ENCODE data around the gene ARHGAP22. TPM values are rescaled to one million over a fixed set of nuclear protein-coding genes. Genes with fewer than 3 reads are reported as not detected.

Gene ARHGAP22
- total and polyA plus RNA-seq, 7 experiments from 2014 or later = 0.37 to 2.9 (median 1.1) TPM; not detected in 3

GRCh38 chr10:48414160-48414559 is 190.7 kb downstream of the ARHGAP22 start:
- DNase-seq (no peak), ATAC-seq (no peak)
- no peaks in the 10 kb centered on the region for H3K27me3 Mint-ChIP-seq
- H3K27ac ChIP-seq (ENCODE audit: low read depth, low read length) = no peak overlapping the region
- POLR2A ChIA-PET = interaction anchor here (1.0 kb wide), 1 partner anchor 9 kb away, joined by 3 read pairs; no protein-coding TSS in a partner anchor
- H3K4me1 Mint-ChIP-seq = peaks cover 0 to 9% (median 3%) of the 10 kb centered on the region in 7 donors
- CTCF ChIA-PET = no interaction called here
- peaks cover 0 to 46% (median 4%) of the 10 kb centered on the region in 3 experiments for H3K36me3 ChIP-seq (ENCODE audit: control insufficient read depth in 2 of 3, insufficient read depth in 3 of 3, low read length in 3 of 3)
- no peak overlapping the region for H3K4me3 ChIP-seq (ENCODE audit: low read length)
- H3K4me1 ChIP-seq (ENCODE audit: control insufficient read depth in 2 of 2, insufficient read depth in 2 of 2, low read length in 2 of 2) = no peaks in the 10 kb centered on the region
- H3K4me3 Mint-ChIP-seq = no peak overlapping the region
- peaks cover 4 to 39% (median 29%) of the 10 kb centered on the region in 5 donors for H3K36me3 Mint-ChIP-seq
- peaks cover 0 to 5% (median 0%) of the 10 kb centered on the region in 3 experiments for H3K9me3 ChIP-seq (ENCODE audit: control insufficient read depth in 2 of 3, low read length in 3 of 3)
- H3K9me3 Mint-ChIP-seq = peaks cover 0 to 24% (median 12%) of the 10 kb centered on the region in 11 donors
- H3K27ac Mint-ChIP-seq = no peak overlapping the region
- intact Hi-C loops (cut with micrococcal nuclease) = no loop called here
- no peaks in the 10 kb centered on the region for H3K27me3 ChIP-seq (ENCODE audit: control insufficient read depth in 2 of 2, insufficient read depth in 2 of 2, low read length in 2 of 2)

GRCh38 chr10:48412933-48413332 is 191.9 kb downstream of the ARHGAP22 start:
- H3K27ac ChIP-seq (ENCODE audit: low read depth, low read length) = no peak overlapping the region
- Mint-ChIP-seq H3K27ac (no peak overlapping the region), H3K27me3 (no peaks in the 10 kb centered on the region), H3K9me3 (peaks cover 0 to 24% (median 12%) of the 10 kb centered on the region in 11 donors), H3K4me1 (peaks cover 0 to 9% (median 2%) of the 10 kb centered on the region in 7 donors), H3K4me3 (no peak overlapping the region), H3K36me3 (peaks cover 4 to 38% (median 29%) of the 10 kb centered on the region in 5 donors)
- H3K9me3 ChIP-seq (ENCODE audit: control insufficient read depth in 2 of 3, low read length in 3 of 3) = peaks cover 0 to 5% (median 0%) of the 10 kb centered on the region in 3 experiments
- CTCF ChIA-PET = no interaction called here
- H3K4me3 ChIP-seq (ENCODE audit: low read length) = no peak overlapping the region
- DNase-seq = no peak
- H3K27me3 ChIP-seq (ENCODE audit: control insufficient read depth in 2 of 2, insufficient read depth in 2 of 2, low read length in 2 of 2) = no peaks in the 10 kb centered on the region
- ATAC-seq = no peak
- no peaks in the 10 kb centered on the region for H3K4me1 ChIP-seq (ENCODE audit: control insufficient read depth in 2 of 2, insufficient read depth in 2 of 2, low read length in 2 of 2)
- POLR2A ChIA-PET = no interaction called here
- intact Hi-C loops (cut with micrococcal nuclease) = no loop called here
- H3K36me3 ChIP-seq (ENCODE audit: control insufficient read depth in 2 of 3, insufficient read depth in 3 of 3, low read length in 3 of 3) = peaks cover 0 to 53% (median 4%) of the 10 kb centered on the region in 3 experiments

GRCh38 chr10:48412081-48412480 is 192.8 kb downstream of the ARHGAP22 start:
- DNase-seq (no peak), ATAC-seq (no peak)
- Histone ChIP-seq H3K9me3 (ENCODE audit: control insufficient read depth in 2 of 3, low read length in 3 of 3) (peaks cover 0 to 5% (median 0%) of the 10 kb centered on the region in 3 experiments), H3K27ac (ENCODE audit: low read depth, low read length) (no peak overlapping the region), H3K27me3 (ENCODE audit: control insufficient read depth in 2 of 2, insufficient read depth in 2 of 2, low read length in 2 of 2) (no peaks in the 10 kb centered on the region), H3K4me1 (ENCODE audit: control insufficient read depth in 2 of 2, insufficient read depth in 2 of 2, low read length in 2 of 2) (no peaks in the 10 kb centered on the region), H3K4me3 (ENCODE audit: low read length) (no peak overlapping the region), H3K36me3 (ENCODE audit: control insufficient read depth in 2 of 3, insufficient read depth in 3 of 3, low read length in 3 of 3) (peaks cover 0 to 53% (median 4%) of the 10 kb centered on the region in 3 experiments)
- H3K9me3 Mint-ChIP-seq = peaks cover 0 to 24% (median 12%) of the 10 kb centered on the region in 11 donors
- H3K4me1 Mint-ChIP-seq = peaks cover 0 to 9% (median 0%) of the 10 kb centered on the region in 7 donors
- peaks cover 4 to 38% (median 29%) of the 10 kb centered on the region in 5 donors for H3K36me3 Mint-ChIP-seq
- intact Hi-C loops (cut with micrococcal nuclease) = no loop called here
- H3K4me3 Mint-ChIP-seq = no peak overlapping the region
- POLR2A ChIA-PET = no interaction called here
- H3K27me3 Mint-ChIP-seq = no peaks in the 10 kb centered on the region
- CTCF ChIA-PET = no interaction called here
- no peak overlapping the region for H3K27ac Mint-ChIP-seq

GRCh38 chr10:48411510-48411909 is 193.4 kb downstream of the ARHGAP22 start:
- no peaks in the 10 kb centered on the region for H3K4me1 ChIP-seq (ENCODE audit: control insufficient read depth in 2 of 2, insufficient read depth in 2 of 2, low read length in 2 of 2)
- H3K9me3 ChIP-seq (ENCODE audit: control insufficient read depth in 2 of 3, low read length in 3 of 3) = peaks cover 0 to 5% (median 0%) of the 10 kb centered on the region in 3 experiments
- no peak for ATAC-seq
- Mint-ChIP-seq H3K4me3 (no peak overlapping the region), H3K4me1 (peaks cover 0 to 9% (median 0%) of the 10 kb centered on the region in 7 donors), H3K36me3 (peaks cover 4 to 38% (median 29%) of the 10 kb centered on the region in 5 donors), H3K9me3 (peaks cover 0 to 24% (median 12%) of the 10 kb centered on the region in 11 donors), H3K27me3 (no peaks in the 10 kb centered on the region), H3K27ac (no peak overlapping the region)
- no peak for DNase-seq
- no peak overlapping the region for H3K27ac ChIP-seq (ENCODE audit: low read depth, low read length)
- intact Hi-C loops (cut with micrococcal nuclease) = no loop called here
- ChIA-PET CTCF (interaction anchor here (0.6 kb wide), 1 partner anchor 19 kb away, joined by 3 read pairs; no protein-coding TSS in a partner anchor), POLR2A (no interaction called here)
- H3K4me3 ChIP-seq (ENCODE audit: low read length) = no peak overlapping the region
- no peaks in the 10 kb centered on the region for H3K27me3 ChIP-seq (ENCODE audit: control insufficient read depth in 2 of 2, insufficient read depth in 2 of 2, low read length in 2 of 2)
- H3K36me3 ChIP-seq (ENCODE audit: control insufficient read depth in 2 of 3, insufficient read depth in 3 of 3, low read length in 3 of 3) = peaks cover 0 to 53% (median 4%) of the 10 kb centered on the region in 3 experiments

- H3K9me3 ChIP-seq (ENCODE audit: control insufficient read depth in 2 of 3, low read length in 3 of 3) = peaks cover 0 to 5% (median 0%) of the 10 kb centered on the region in 3 experiments
- no peaks in the 10 kb centered on the region for H3K27me3 ChIP-seq (ENCODE audit: control insufficient read depth in 2 of 2, insufficient read depth in 2 of 2, low read length in 2 of 2)
- H3K4me3 ChIP-seq (ENCODE audit: low read length) = no peak overlapping the region
- Mint-ChIP-seq H3K4me1 (peaks cover 0 to 9% (median 0%) of the 10 kb centered on the region in 7 donors), H3K27ac (no peak overlapping the region), H3K9me3 (peaks cover 0 to 24% (median 14%) of the 10 kb centered on the region in 11 donors), H3K36me3 (peaks cover 4 to 33% (median 29%) of the 10 kb centered on the region in 5 donors), H3K27me3 (no peaks in the 10 kb centered on the region), H3K4me3 (no peak overlapping the region)
- ChIA-PET POLR2A (no interaction called here), CTCF (no interaction called here)
- no peak overlapping the region for H3K27ac ChIP-seq (ENCODE audit: low read depth, low read length)
- H3K36me3 ChIP-seq (ENCODE audit: control insufficient read depth in 2 of 3, insufficient read depth in 3 of 3, low read length in 3 of 3) = peaks cover 0 to 53% (median 4%) of the 10 kb centered on the region in 3 experiments
- no peaks in the 10 kb centered on the region for H3K4me1 ChIP-seq (ENCODE audit: control insufficient read depth in 2 of 2, insufficient read depth in 2 of 2, low read length in 2 of 2)
- ATAC-seq (no peak), DNase-seq (no peak)
- intact Hi-C loops (cut with micrococcal nuclease) = no loop called here
Measured at GRCh38 chr10:48410503-48410902, 194.4 kb downstream of the ARHGAP22 start.

- Histone ChIP-seq H3K9me3 (ENCODE audit: control insufficient read depth in 2 of 3, low read length in 3 of 3) (no peaks in the 10 kb centered on the region), H3K36me3 (ENCODE audit: control insufficient read depth in 2 of 3, insufficient read depth in 3 of 3, low read length in 3 of 3) (peaks cover 0 to 32% (median 4%) of the 10 kb centered on the region in 3 experiments), H3K27me3 (ENCODE audit: control insufficient read depth in 2 of 2, insufficient read depth in 2 of 2, low read length in 2 of 2) (no peaks in the 10 kb centered on the region), H3K4me1 (ENCODE audit: control insufficient read depth in 2 of 2, insufficient read depth in 2 of 2, low read length in 2 of 2) (no peaks in the 10 kb centered on the region), H3K4me3 (ENCODE audit: low read length) (no peak overlapping the region), H3K27ac (ENCODE audit: low read depth, low read length) (no peak overlapping the region)
- ATAC-seq = no peak
- H3K27ac Mint-ChIP-seq = no peak overlapping the region
- POLR2A ChIA-PET = interaction anchor here (0.5 kb wide), 1 partner anchor 24 kb away, joined by 3 read pairs; no protein-coding TSS in a partner anchor
- CTCF ChIA-PET = no interaction called here
- peaks cover 4 to 14% (median 9%) of the 10 kb centered on the region in 5 donors for H3K36me3 Mint-ChIP-seq
- intact Hi-C loops (cut with micrococcal nuclease) = no loop called here
- H3K9me3 Mint-ChIP-seq = peaks cover 0 to 11% (median 3%) of the 10 kb centered on the region in 11 donors
- no peak overlapping the region for H3K4me3 Mint-ChIP-seq
- DNase-seq = no peak
- no peaks in the 10 kb centered on the region for H3K4me1 Mint-ChIP-seq
- no peaks in the 10 kb centered on the region for H3K27me3 Mint-ChIP-seq
Measured at GRCh38 chr10:48406658-48407057, 198.2 kb downstream of the ARHGAP22 start.

GRCh38 chr10:48406204-48406603 is 198.7 kb downstream of the ARHGAP22 start:
- peaks cover 0 to 27% (median 4%) of the 10 kb centered on the region in 3 experiments for H3K36me3 ChIP-seq (ENCODE audit: control insufficient read depth in 2 of 3, insufficient read depth in 3 of 3, low read length in 3 of 3)
- H3K27me3 ChIP-seq (ENCODE audit: control insufficient read depth in 2 of 2, insufficient read depth in 2 of 2, low read length in 2 of 2) = no peaks in the 10 kb centered on the region
- H3K4me1 Mint-ChIP-seq = no peaks in the 10 kb centered on the region
- no peaks in the 10 kb centered on the region for H3K27me3 Mint-ChIP-seq
- ChIA-PET CTCF (no interaction called here), POLR2A (interaction anchor here (0.5 kb wide), 1 partner anchor 23 kb away, joined by 3 read pairs; no protein-coding TSS in a partner anchor)
- H3K4me3 ChIP-seq (ENCODE audit: low read length) = no peak overlapping the region
- intact Hi-C loops (cut with micrococcal nuclease) = no loop called here
- H3K4me3 Mint-ChIP-seq = no peak overlapping the region
- H3K36me3 Mint-ChIP-seq = peaks cover 1 to 13% (median 11%) of the 10 kb centered on the region in 5 donors
- peaks cover 0 to 11% (median 2%) of the 10 kb centered on the region in 11 donors for H3K9me3 Mint-ChIP-seq
- no peak overlapping the region for H3K27ac ChIP-seq (ENCODE audit: low read depth, low read length)
- H3K4me1 ChIP-seq (ENCODE audit: control insufficient read depth in 2 of 2, insufficient read depth in 2 of 2, low read length in 2 of 2) = no peaks in the 10 kb centered on the region
- ATAC-seq (no peak), DNase-seq (no peak)
- H3K27ac Mint-ChIP-seq = no peak overlapping the region
- H3K9me3 ChIP-seq (ENCODE audit: control insufficient read depth in 2 of 3, low read length in 3 of 3) = no peaks in the 10 kb centered on the region
